NCI-H2227 (cell line): ENCODE results near the gene TBC1D21.
A peak's percentile ranks its signal among the peaks of the same experiment; 100 is the strongest.

ENCODE experiments used
- DNase-seq: peaks from one replicate; lab custom pipeline; 2025; ENCODE audit not compliant: unreplicated experiment; lab: John Stamatoyannopoulos, UW

Gene TBC1D21

GRCh38 chr15:73858062-73858461 lies 15.3 kb upstream of the TBC1D21 start:
- DNase-seq: no peak

GRCh38 chr15:73862276-73862675 lies 11.1 kb upstream of the TBC1D21 start:
- no peak for DNase-seq

- DNase-seq: no peak
These were observed 8.0 kb upstream of the TBC1D21 start for GRCh38 chr15:73865379-73865778.

GRCh38 chr15:73865904-73866303 lies 7.5 kb upstream of the TBC1D21 start:
- no peak for DNase-seq

- no peak for DNase-seq
These were observed 6.9 kb upstream of the TBC1D21 start for GRCh38 chr15:73866481-73866880.

- no peak for DNase-seq
These were observed 6.4 kb upstream of the TBC1D21 start for GRCh38 chr15:73866881-73867410.

GRCh38 chr15:73867426-73867825 lies 5.9 kb upstream of the TBC1D21 start:
- DNase-seq: no peak

- DNase-seq: no peak
These were observed 5.4 kb upstream of the TBC1D21 start for GRCh38 chr15:73867956-73868355.

GRCh38 chr15:73869216-73869995 lies 4.0 kb upstream of the TBC1D21 start:
- DNase-seq: no peak

- DNase-seq: no peak
These were observed 2.5 kb upstream of the TBC1D21 start for GRCh38 chr15:73870700-73871408.

- no peak for DNase-seq
These were observed 1.0 kb upstream of the TBC1D21 start for GRCh38 chr15:73872346-73872745.

- peak; percentile 35 for DNase-seq
These were observed 636 bp downstream of the TBC1D21 start for GRCh38 chr15:73873889-73874511.

- no peak for DNase-seq
These were observed 6.1 kb downstream of the TBC1D21 start for GRCh38 chr15:73879426-73879825.

GRCh38 chr15:73881579-73882320 lies 8.4 kb downstream of the TBC1D21 start:
- no peak for DNase-seq

GRCh38 chr15:73882761-73883419 lies 9.5 kb downstream of the TBC1D21 start:
- DNase-seq: no peak

- no peak for DNase-seq
These were observed 10.8 kb downstream of the TBC1D21 start for GRCh38 chr15:73884159-73884558.

- DNase-seq: no peak
These were observed 12.8 kb downstream of the TBC1D21 start for GRCh38 chr15:73885954-73886700.

GRCh38 chr15:73886717-73887345 lies 13.5 kb downstream of the TBC1D21 start:
- no peak for DNase-seq

- no peak for DNase-seq
These were observed 14.1 kb downstream of the TBC1D21 start for GRCh38 chr15:73887481-73887880.
